Tongue (tissue), 2 donors: ENCODE results near the gene PHKG2. TPM values are rescaled to one million over a fixed set of nuclear protein-coding genes. Genes with fewer than 3 reads are reported as not detected.

Experiments
- DNase-seq: peaks from one replicate; pipeline ENCODE4 v3.0.0-alpha.2; 2015
- total RNA-seq: library from RNA; depleted of rRNA; stranded (reverse); fragments of >200 nt; gene quantifications from one replicate; pipeline ENCODE4 v1.2.3, GENCODE V29; 2014

Gene PHKG2
- total RNA-seq, 1 donor from 2014 or later = 9.3 TPM

DNA sequence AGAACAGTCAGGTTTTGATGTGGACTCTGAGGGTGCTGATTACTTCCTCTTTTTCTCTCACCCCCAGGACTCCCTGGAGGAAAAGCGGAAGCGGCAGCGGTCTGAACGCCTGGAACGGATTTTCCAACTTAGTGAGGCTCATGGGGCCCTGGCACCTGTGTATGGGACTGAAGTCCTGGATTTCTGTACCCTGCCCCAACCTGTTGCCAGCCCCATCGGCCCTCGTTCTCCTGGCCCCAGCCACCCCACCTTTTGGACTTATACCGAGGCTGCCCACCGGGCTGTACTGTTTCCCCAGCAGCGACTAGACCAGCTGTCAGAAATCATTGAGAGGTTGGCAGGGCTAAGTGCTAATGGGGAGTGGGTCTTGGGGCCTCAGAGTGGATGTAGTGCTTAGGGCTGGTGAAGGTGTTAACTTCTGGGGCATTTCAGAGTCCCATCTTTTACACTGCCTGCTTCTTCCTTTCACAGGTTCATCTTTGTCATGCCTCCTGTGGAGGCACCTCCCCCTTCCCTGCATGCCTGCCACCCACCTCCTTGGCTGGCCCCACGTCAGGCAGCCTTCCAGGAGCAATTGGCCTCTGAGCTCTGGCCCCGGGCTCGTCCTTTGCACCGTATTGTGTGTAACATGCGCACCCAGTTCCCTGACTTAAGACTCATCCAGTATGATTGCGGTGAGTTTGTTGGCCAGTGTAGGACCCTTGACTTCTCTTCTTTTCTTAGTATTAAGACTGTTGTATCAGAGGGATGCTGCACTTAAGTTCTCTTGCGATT lies 19.1 kb upstream of the PHKG2 start:
- no peak for DNase-seq

DNA sequence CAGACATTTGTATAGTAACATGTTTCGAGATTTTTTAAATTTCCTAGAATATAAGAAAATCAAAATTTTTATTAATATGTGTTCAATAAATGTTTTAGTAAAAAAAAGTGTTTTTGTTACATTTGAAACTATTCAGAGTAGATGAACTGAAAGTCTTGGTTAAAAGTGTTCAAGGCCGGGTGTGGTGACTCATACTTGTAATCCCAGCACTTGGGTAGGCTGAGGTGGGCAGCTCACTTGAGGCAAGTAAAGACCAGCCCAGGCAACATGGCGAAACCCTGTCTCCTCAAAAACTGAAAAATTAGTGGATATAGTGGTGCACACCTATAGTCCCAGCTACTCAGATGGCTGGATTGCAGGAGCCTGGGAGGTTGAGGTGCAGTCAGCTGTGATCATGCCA lies 16.8 kb upstream of the PHKG2 start:
- DNase-seq = no peak

GRCh38 chr16:30736995-30737793 lies 11.0 kb upstream of the PHKG2 start:
- no peak for DNase-seq

- DNase-seq = no peak
These were observed 10.2 kb upstream of the PHKG2 start for GRCh38 chr16:30737794-30738648.

GRCh38 chr16:30738984-30739951 lies 9.0 kb upstream of the PHKG2 start:
- DNase-seq = no peak

DNA sequence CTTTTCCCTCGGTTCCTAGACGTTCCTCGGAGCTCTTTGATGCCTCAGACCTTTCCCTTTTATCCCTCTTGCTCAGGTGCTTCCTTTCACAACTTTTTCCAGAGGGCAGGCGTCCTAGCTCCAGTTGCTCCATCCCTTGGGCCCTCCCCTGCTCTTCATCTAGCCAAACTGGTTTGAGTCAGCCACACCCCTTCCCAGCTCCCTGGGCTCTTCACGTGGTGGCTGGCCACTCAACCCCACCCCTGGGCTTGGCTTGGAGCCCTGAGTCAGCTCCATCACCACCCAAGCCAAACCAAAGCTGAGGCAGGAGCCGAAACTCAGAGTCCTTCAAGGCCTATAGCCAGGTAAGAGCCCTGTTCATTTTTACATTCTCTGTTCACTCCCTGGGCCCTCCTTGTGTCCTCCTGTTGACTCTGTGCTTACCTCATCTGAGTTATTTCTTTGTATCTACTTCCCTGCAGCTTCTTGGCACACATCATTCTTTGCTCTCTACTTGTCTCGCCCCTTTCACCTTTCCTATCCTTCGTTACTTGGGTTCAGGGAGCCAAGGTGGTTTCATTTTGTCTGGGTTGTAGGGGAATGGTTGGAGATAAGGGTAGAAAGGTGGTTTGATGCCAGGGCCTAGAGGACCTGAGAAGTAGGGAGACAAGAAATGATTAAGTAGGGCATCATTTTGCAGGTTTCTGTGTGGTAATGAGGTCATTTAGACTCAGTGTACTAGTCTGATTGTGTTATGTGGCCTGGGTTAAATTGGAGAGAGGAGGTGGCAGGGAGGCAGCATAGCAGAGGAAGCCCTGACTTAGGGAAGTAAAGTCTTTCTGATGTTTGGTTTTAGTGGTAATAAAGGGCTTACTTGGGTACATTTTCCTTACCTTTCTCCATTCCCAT lies 7.6 kb upstream of the PHKG2 start:
- peak; percentile 66 for DNase-seq

- peak; percentile 26 for DNase-seq
These were observed 6.7 kb upstream of the PHKG2 start for GRCh38 chr16:30741461-30741914.

DNA sequence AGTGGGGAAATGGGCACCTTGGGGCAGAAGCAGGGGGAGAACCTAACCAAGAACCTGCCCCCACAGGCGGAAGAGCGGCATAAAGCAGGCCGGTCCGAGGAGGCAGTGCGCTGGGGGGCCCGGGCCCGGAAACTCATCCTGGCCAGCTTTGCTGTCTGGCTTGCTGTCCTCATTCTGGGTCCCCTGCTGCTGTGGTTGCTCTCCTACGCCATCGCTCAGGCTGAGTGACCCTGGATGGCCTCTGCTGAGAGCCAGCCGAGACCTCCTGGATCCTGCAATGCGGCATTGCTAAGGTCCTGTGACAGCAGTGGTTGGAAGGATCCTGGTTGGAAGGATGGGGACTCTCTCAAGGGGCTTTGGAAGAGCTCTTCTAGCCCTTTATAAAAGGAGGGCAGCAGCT lies 4.5 kb upstream of the PHKG2 start:
- DNase-seq = no peak

- DNase-seq = no peak
These were observed 4.0 kb upstream of the PHKG2 start for GRCh38 chr16:30744183-30744582.

DNA sequence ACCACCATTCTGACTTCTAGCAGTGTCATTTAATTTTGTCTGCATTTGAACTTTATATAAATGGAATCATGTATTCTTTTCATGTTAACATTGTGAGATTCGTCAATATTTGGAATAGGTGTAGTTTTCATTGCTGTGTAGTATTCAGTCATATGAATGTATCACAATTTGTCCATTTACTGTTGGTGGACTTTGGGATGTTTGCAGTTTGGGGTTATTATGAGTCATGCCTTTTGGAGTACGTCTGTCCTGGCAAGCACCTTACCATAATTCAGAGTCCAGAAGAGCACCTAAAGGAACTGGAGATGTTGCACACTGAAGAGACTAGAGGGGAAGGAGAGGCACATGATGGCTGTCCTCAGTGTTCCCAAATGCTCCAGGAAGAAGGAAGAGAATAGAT lies 3.1 kb upstream of the PHKG2 start:
- no peak for DNase-seq

GRCh38 chr16:30746638-30747175 lies 1.5 kb upstream of the PHKG2 start:
- no peak for DNase-seq

DNA sequence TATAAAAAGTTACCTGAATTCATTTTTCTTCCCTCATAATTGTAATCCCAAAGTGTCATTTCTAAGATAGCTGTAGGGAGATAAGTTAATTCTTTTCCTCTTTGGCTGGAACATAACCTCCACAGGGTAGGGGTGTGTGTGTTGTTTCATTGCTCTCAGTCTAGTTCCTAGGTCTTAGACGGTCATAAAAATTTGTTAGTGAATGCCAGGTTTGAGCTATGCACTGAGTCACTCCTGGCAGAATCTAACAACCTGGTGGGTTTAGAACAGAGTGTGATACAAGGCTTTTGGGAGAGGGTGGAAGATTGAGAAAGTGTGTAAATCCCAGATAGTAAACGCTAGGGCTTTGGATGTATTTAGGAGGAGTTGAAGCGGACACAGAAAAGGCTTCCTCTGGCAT lies 894 bp upstream of the PHKG2 start:
- DNase-seq = no peak

- peak; percentile 28 for DNase-seq
These were observed 615 bp downstream of the PHKG2 start for GRCh38 chr16:30748634-30749445.

DNA sequence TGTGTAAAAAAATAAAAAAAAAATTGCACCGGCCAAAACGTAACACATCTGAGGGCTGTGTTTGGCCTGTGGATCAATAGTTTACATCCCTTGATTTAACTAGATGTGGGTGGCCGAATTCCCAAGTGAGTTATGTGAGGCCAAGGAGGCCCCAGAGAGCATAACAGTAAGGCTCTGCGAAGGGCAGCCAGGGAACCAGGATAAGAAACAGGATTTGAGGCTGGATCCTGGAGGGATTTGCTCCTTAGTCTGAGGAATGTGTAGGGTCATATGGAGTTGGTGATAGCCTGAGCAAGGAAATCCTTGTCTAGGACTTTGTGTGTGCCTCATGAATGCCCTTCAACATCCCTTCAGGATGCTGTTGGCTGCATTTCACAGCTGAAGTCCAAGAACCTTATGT lies 2.0 kb downstream of the PHKG2 start:
- DNase-seq = no peak

GRCh38 chr16:30750876-30751465 lies 2.7 kb downstream of the PHKG2 start:
- no peak for DNase-seq

GRCh38 chr16:30753596-30753995 lies 5.4 kb downstream of the PHKG2 start:
- DNase-seq = no peak

DNA sequence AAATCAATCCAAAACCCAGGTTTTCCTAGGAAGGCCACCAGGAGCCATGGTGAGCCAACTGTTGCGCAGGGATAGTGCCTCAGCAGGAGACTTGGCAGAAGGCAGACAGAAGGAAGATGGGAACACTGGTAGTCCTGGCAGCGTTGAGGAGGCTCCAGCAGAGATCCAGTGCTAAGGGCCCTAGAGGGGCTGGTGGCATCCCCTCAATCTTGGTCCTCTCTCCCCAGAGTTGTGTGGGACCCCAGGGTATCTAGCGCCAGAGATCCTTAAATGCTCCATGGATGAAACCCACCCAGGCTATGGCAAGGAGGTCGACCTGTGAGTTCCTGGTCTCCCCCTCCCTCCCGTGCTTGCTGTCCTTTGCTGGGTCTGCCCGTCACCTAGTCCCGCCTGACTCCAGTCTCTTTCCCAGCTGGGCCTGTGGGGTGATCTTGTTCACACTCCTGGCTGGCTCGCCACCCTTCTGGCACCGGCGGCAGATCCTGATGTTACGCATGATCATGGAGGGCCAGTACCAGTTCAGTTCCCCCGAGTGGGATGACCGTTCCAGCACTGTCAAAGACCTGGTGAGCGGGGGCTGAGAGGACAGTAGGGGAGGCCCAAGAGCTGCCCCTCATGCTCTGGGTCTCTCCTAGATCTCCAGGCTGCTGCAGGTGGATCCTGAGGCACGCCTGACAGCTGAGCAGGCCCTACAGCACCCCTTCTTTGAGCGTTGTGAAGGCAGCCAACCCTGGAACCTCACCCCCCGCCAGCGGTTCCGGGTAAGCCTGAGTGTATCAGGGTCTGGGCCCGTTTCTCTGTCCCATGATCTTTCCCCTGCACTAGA lies 7.9 kb downstream of the PHKG2 start:
- DNase-seq = no peak

- no peak for DNase-seq
These were observed 8.5 kb downstream of the PHKG2 start for GRCh38 chr16:30756781-30757100.
